Omental fat pad (tissue), 4 donors: Measurements from ENCODE around the gene KLC1. TPM values are rescaled to one million over a fixed set of nuclear protein-coding genes. Genes with fewer than 3 reads are reported as not detected.

Source experiments
- ATAC-seq: fragments of 150-250 bp; one replicate; pipeline ENCODE4 v1.9.1; 2016; ENCODE audit warnings: mild to moderate bottlenecking, moderate library complexity; ENCODE audit not compliant: low FRiP score
- DNase-seq: peaks from one replicate; pipeline ENCODE4 v3.0.0-alpha.2; 2019; ENCODE audit warnings: low spot score
- total RNA-seq, 4 donors: library from RNA; depleted of rRNA; stranded (reverse); fragments of >200 nt; gene quantifications; one replicate each; pipeline ENCODE4 v1.1.0, GENCODE V29; 2016
- TF ChIP-seq, protein P1 (sequence below), 3 donors: fragments of 450-650 bp; IDR thresholded peaks; one replicate each; pipeline ENCODE4 v1.5.1; 2016 to 2017; ENCODE audit warnings: antibody characterized with exemption in 3 of 3, mild to moderate bottlenecking in 3 of 3, moderate library complexity in 2 of 3

The KLC1 gene
- total RNA-seq, 4 donors from 2014 or later = 195 to 349 (median 289) TPM

DNA sequence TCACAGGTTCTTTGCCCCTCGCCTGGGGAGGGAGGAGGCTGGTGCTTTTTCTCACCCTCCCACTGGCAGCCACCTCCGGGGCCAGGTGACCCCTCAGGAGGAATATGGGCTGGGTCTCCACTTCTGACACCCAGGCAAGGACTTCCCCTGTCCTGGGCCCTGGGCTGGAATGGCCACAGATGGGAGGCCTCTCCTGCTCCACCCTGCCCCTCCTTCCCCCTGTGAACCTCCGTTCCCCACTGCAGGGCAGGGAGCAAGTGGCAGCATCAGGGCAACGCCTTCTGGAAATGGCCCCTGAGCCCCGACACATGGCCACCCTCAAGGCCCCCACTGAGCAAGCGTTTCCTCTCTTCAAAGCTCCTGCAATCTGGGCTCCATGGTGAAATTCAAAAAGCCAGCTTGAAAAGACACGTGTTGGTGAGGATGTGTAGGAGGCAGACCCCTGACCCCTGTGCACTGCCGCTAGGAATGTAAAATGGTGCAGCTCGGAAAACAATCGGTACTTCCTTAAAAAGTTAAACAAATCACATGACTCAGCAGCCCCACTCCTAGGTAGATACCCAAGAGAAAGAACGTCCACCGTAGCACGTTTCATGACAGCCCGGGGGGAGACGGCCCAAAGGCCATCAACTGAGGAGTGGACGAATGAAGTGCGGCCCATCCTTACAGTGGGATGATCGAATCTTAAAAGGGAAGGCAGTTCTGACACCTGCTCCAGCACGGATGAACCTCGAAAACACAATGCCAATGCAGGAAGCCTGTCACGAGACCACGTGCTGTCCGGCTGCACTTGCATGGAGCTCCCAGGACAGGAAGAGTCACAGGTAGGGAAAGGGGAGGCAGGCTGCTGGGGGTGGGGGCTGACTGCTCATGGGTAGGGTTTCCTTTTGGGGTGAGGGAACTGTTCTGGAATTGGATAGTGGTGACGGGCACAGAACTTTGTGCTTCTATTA is 74.7 kb downstream of the KLC1 start:
- no peak for ATAC-seq
- no peak for DNase-seq

DNA sequence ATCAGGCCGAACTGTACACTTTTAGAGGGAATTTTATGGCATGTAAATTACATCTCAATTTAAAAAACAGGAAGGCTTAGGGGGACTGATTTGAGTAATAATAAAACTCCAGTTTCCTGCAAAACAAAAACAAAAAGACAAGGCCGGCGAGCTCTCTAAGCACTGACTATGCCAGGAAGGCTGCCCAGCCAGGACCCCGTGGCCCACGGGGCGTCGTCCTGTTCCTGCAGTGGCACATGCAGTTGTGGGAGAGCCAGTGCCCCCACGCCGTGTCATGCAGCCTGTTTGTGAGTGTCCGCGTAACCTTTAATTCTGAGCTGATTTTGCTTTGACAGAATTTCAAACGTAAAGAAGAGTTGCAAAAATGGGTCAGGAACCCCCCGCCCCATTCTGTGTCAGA is 75.7 kb downstream of the KLC1 start:
- DNase-seq = no peak
- TF ChIP-seq, protein P1, sequence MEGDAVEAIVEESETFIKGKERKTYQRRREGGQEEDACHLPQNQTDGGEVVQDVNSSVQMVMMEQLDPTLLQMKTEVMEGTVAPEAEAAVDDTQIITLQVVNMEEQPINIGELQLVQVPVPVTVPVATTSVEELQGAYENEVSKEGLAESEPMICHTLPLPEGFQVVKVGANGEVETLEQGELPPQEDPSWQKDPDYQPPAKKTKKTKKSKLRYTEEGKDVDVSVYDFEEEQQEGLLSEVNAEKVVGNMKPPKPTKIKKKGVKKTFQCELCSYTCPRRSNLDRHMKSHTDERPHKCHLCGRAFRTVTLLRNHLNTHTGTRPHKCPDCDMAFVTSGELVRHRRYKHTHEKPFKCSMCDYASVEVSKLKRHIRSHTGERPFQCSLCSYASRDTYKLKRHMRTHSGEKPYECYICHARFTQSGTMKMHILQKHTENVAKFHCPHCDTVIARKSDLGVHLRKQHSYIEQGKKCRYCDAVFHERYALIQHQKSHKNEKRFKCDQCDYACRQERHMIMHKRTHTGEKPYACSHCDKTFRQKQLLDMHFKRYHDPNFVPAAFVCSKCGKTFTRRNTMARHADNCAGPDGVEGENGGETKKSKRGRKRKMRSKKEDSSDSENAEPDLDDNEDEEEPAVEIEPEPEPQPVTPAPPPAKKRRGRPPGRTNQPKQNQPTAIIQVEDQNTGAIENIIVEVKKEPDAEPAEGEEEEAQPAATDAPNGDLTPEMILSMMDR (IDR thresholded peaks at IDR 0.05) = no peak
- ATAC-seq = no peak

More for the DNA sequence above, 74.7 kb downstream of the KLC1 start:
- TF ChIP-seq, protein P1 (IDR thresholded peaks at IDR 0.05) = no peak

DNA sequence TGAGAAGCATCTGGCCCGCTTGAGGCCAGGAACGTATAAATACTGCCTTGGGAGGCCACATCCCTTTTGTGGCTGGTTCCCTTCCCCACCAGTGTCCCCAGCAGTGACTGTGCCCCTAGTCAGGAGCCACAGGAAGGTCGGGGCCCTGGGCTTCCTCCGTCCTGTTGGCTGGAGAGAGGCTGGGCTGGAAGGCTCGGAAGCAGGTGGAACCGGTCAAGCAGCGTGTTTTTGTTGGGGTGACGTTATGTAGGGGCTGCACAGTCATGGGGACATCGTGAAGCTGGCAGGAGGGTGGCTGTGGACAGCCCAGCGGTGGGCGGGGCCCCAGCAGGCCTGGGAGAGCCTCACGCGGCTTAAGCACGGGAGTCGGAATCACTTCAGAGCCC is 76.1 kb downstream of the KLC1 start:
- ATAC-seq (no peak), DNase-seq (no peak)
- TF ChIP-seq, protein P1 (IDR thresholded peaks at IDR 0.05) = no peak

DNA sequence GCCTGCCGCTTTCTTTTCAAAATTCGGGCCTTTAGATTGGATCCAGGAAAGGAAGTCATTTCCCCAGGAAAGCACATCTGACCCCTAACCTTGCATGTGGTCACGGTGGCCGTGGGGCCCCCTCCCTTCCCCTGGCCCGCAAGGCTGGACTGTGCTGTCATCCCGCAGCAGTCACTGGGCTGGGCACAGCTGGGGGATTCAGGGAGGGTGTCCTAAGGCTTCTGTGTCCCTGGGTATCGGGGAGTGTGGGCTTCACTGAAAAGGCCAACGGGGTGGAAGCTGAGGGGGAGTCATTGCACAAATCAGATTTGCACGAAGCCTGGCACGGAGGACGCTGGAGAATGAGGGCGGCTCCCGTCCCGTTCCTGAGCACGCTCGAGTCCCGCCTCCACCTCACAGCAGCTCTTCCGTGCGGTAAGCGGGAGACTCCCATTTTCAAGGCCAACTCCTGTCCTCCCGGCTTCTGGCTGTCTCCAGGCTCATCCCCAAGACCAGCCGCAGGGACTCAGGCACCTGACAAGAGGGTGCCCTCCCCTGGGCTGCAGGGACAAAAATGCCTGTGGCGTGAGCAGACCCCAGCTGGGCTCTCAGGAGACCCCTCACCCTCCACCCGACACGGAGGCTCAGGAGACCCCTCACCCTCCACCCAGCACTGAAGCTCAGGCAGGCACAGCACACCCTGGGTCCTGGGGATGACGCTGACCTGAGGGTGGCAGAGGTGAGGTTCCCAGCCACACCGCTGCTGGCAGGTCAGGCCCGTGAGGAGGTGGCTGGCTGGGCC is 76.7 kb downstream of the KLC1 start:
- ATAC-seq (no peak), DNase-seq (no peak)
- TF ChIP-seq, protein P1 (IDR thresholded peaks at IDR 0.05) = no peak

DNA sequence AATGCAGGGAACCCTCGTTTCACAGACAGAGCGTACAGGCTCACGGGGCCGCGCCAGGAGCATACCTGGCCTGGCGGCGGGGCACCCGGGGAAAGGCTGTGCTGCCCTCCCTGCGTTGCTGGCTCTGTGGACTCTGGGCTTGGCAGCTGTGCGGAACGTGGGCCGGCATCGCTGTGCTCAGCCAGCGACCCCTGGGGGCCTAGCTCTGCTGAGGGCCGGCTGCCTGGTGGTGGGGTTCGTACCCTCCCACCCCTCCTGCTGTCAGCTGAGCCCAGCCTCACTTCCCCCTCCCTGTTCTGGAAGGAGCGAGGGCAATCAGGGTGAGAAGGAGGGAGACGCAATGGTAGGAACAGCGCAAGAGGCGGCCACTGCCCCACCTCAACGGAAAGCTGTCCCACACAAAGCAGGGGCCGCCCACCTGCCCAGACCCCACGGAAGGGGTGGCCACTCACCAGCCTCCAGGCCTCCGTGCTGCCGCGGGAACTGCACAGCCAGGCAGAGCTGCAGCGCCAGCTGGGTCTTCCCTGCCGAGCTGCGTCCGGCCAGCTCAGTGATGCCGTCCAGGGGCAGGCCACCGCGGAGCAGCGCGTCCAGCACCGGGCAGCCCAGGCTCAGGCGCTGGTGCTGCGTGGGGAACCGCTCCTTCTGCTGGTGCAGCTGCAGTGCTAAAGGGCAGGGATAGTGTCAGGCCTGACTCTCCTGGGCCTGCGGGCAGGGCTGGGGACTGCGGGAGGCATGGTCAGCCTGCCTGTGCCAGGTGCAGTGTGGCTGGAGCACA is 77.7 kb downstream of the KLC1 start:
- TF ChIP-seq, protein P1 (IDR thresholded peaks at IDR 0.05) = no peak
- DNase-seq (no peak), ATAC-seq (no peak)

DNA sequence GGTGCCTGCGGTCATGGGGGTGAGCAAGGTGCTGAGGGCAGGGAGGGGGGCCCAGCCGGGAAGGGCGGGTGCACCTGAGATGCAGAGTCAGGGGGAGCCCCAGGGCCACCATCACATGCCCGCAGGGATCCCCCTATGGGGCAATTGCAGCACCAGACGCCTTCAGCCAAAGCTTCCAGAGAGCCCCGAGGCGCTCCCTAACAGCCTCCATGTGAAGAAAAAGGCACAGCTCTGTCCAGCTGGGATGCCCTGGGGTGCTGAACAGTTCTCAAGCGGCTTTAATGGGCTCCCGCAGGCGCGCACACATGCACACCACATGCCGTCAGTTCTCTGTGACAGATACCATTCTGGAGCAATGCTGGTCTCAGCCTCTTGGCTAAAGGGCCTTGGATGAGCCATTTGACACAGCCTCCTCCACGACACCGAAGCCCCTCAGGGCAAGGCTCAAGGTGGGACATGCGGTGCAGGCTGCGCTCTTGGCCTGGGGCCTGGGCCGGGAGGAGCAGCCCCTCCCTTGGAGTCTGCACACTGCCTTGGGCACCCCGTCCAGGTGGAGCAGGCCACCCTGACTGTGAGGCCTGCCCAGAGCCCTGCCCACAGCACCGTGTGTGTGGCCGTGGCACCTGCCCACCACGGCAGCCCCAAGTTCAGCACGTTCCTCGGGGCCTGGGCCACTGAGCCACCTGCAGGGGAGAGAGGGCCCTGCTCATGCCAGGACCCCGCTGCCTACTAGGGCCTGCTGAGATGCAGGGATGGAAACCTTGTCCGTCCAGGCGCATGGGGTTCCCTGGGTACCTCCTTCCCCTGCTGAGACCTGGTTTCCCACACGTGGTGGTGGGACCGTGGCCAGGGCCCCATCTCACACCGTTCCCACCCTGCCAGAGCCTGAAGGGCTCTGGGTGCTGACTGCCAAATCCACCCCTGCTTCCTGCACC is 78.6 kb downstream of the KLC1 start:
- ATAC-seq = no peak
- TF ChIP-seq, protein P1 (IDR thresholded peaks at IDR 0.05) = no peak
- DNase-seq = no peak
